IMR-90 (cell line): ENCODE results near the gene TMEM259. TPM values are rescaled to one million over a fixed set of nuclear protein-coding genes. Genes with fewer than 3 reads are reported as not detected.
A peak's percentile ranks its signal among the peaks of the same experiment; 100 is the strongest.

Experiments
- ATAC-seq: fragments of 200-7000 bp; cut with Tn5 transposase; 2 replicates; pipeline ENCODE4 v1.9.1; 2020; ENCODE audit warnings: low read depth, mild to moderate bottlenecking, moderate library complexity
- BruUV-seq: library from RNA; stranded (reverse); fragments of 400-500 nt; replicated peaks from 2 replicates; lab custom pipeline; 2021; lab: Mats Ljungman, UMichigan
- CTCF ChIA-PET: fragments of 300-600 bp; formaldehyde crosslinking; extraction: SDS; loops from one replicate; lab custom pipeline; 2021; ENCODE audit warnings: antibody characterized with exemption; lab: Yijun Ruan, JAX
- POLR2A ChIA-PET: fragments of 300-600 bp; sonication (Branson Sonifier 250); formaldehyde crosslinking; loops from one replicate; lab custom pipeline; 2022; ENCODE audit warnings: antibody characterized with exemption; ENCODE audit not compliant: unreplicated experiment; lab: Charles Lee
- DNase-seq: peaks from one replicate; pipeline ENCODE4 v3.0.0; 2013
- H2AFZ ChIP-seq: replicated peaks from 2 replicates; pipeline ENCODE3; 2013; ENCODE audit warnings: low read length, mild to moderate bottlenecking; ENCODE audit not compliant: poor library complexity
- H2AK5ac ChIP-seq: 2 replicates; pipeline ENCODE4 v1.6.1; 2013; ENCODE audit warnings: low read depth, low read length, inconsistent platforms
- H2AK9ac ChIP-seq: replicated peaks from 2 replicates; pipeline ENCODE3; 2013; ENCODE audit warnings: mild to moderate bottlenecking, low read depth, low read length, moderate library complexity; ENCODE audit not compliant: poor library complexity
- H2BK120ac ChIP-seq: 2 replicates; pipeline ENCODE4 v1.6.1; 2013; ENCODE audit warnings: low read depth, low read length, inconsistent platforms
- H2BK15ac ChIP-seq: 3 replicates; pipeline ENCODE4 v1.6.1; 2013; ENCODE audit warnings: low read depth, low read length, inconsistent platforms
- H2BK20ac ChIP-seq: 2 replicates; pipeline ENCODE4 v1.6.1; 2013; ENCODE audit warnings: low read depth, mild to moderate bottlenecking, inconsistent platforms, low read length, moderate library complexity
- H2BK5ac ChIP-seq: 2 replicates; pipeline ENCODE4 v1.6.1; 2013; ENCODE audit warnings: mild to moderate bottlenecking, low read depth, low read length, inconsistent platforms; ENCODE audit not compliant: poor library complexity, severe bottlenecking
- H3K14ac ChIP-seq: replicated peaks from 2 replicates; pipeline ENCODE4 v1.6.1; 2013; ENCODE audit warnings: low read depth, low read length, inconsistent platforms
- H3K18ac ChIP-seq: 2 replicates; pipeline ENCODE4 v1.6.1; 2013; ENCODE audit warnings: low read depth, low read length, control low read depth
- H3K23ac ChIP-seq: 2 replicates; pipeline ENCODE4 v1.6.1; 2013; ENCODE audit warnings: low read depth, low read length, inconsistent platforms
- H3K27ac ChIP-seq: 2 replicates; pipeline ENCODE4 v1.5.1; 2013; ENCODE audit warnings: mild to moderate bottlenecking, control low read depth, low read length; ENCODE audit not compliant: insufficient read depth
- H3K27me3 ChIP-seq: 2 replicates; pipeline ENCODE4 v1.6.1; 2013; ENCODE audit warnings: low read length; ENCODE audit not compliant: control insufficient read depth, insufficient read depth
- H3K36me3 ChIP-seq: 2 replicates; pipeline ENCODE4 v1.6.1; 2013; ENCODE audit warnings: low read length, mixed read lengths; ENCODE audit not compliant: control insufficient read depth, insufficient read depth
- H3K4ac ChIP-seq: 2 replicates; pipeline ENCODE4 v1.6.1; 2013; ENCODE audit warnings: low read depth, low read length, inconsistent platforms
- H3K4me1 ChIP-seq: 2 replicates; pipeline ENCODE4 v1.6.1; 2013; ENCODE audit warnings: low read length, mixed read lengths; ENCODE audit not compliant: control insufficient read depth, insufficient read depth
- H3K4me2 ChIP-seq: 2 replicates; pipeline ENCODE4 v1.6.1; 2013; ENCODE audit warnings: low read depth, mild to moderate bottlenecking, control low read depth, low read length, moderate library complexity
- H3K4me3 ChIP-seq: 2 replicates; pipeline ENCODE4 v1.5.1; 2013; ENCODE audit warnings: low read depth, mild to moderate bottlenecking, control low read depth, low read length, moderate library complexity; ENCODE audit not compliant: insufficient read depth
- H3K56ac ChIP-seq: 2 replicates; pipeline ENCODE4 v1.6.1; 2013; ENCODE audit warnings: low read length, inconsistent platforms; ENCODE audit not compliant: insufficient read depth; ENCODE audit errors: extremely low read depth
- H3K79me1 ChIP-seq, 2 experiments: 2 replicates each; pipeline ENCODE4 v1.6.1; 2013; ENCODE audit warnings: low read length in 2 of 2, inconsistent platforms in 1 of 2, low read depth in 1 of 2
- H3K9ac ChIP-seq: 2 replicates; pipeline ENCODE4 v1.6.1; 2013; ENCODE audit warnings: low read depth, low read length, control low read depth
- H3K9me1 ChIP-seq: 2 replicates; pipeline ENCODE4 v1.6.1; 2013; ENCODE audit warnings: low read length, inconsistent platforms; ENCODE audit not compliant: insufficient read depth
- H3K9me3 ChIP-seq: 2 replicates; pipeline ENCODE4 v1.6.1; 2013; ENCODE audit warnings: low read length; ENCODE audit not compliant: control insufficient read depth, insufficient read depth
- H4K20me1 ChIP-seq: 2 replicates; pipeline ENCODE4 v1.6.1; 2013; ENCODE audit warnings: low read length, inconsistent platforms; ENCODE audit not compliant: insufficient read depth
- H4K5ac ChIP-seq: 2 replicates; pipeline ENCODE4 v1.6.1; 2013; ENCODE audit warnings: mild to moderate bottlenecking, low read depth, low read length, control low read depth
- H4K8ac ChIP-seq, 2 experiments: 2 replicates each; pipeline ENCODE4 v1.6.1; 2013; ENCODE audit warnings: low read depth in 2 of 2, low read length in 2 of 2, control low read depth in 1 of 2, inconsistent platforms in 1 of 2
- H4K91ac ChIP-seq: 2 replicates; pipeline ENCODE4 v1.6.1; 2013; ENCODE audit warnings: low read depth, low read length, inconsistent platforms; ENCODE audit not compliant: insufficient read depth
- BHLHE40 ChIP-seq: fragments of 150-350 bp; IDR thresholded peaks from 2 replicates; pipeline ENCODE4 v1.6.1; 2016; ENCODE audit warnings: mild to moderate bottlenecking, low read depth, low read length
- CEBPB ChIP-seq: IDR thresholded peaks from 2 replicates; pipeline ENCODE4 v1.6.1; 2012; ENCODE audit warnings: low read depth, low read length, improper control_type of control experiment
- CHD1 ChIP-seq: IDR thresholded peaks from 2 replicates; pipeline ENCODE4 v1.6.1; 2012; ENCODE audit warnings: low read depth, low read length, improper control_type of control experiment
- FOS ChIP-seq: fragments of 150-350 bp; IDR thresholded peaks from 2 replicates; pipeline ENCODE4 v1.6.1; 2016; ENCODE audit warnings: low read depth, low read length
- MAFK ChIP-seq: IDR thresholded peaks from 2 replicates; pipeline ENCODE4 v1.6.1; 2012; ENCODE audit warnings: low read depth, low read length, improper control_type of control experiment
- MAZ ChIP-seq: IDR thresholded peaks from 2 replicates; pipeline ENCODE4 v1.6.1; 2012; ENCODE audit warnings: low read depth, mild to moderate bottlenecking, low read length, improper control_type of control experiment, moderate library complexity, borderline replicate concordance
- MXI1 ChIP-seq: IDR thresholded peaks from 2 replicates; pipeline ENCODE4 v1.6.1; 2012; ENCODE audit warnings: low read depth, mild to moderate bottlenecking, low read length, moderate library complexity, borderline replicate concordance
- POLR2A ChIP-seq: IDR thresholded peaks from 2 replicates; pipeline ENCODE4 v1.6.1; 2012; ENCODE audit warnings: mild to moderate bottlenecking, low read depth, low read length
- RAD21 ChIP-seq: IDR thresholded peaks from 2 replicates; pipeline ENCODE4 v1.6.1; 2012; ENCODE audit warnings: low read length, improper control_type of control experiment
- RCOR1 ChIP-seq: IDR thresholded peaks from 2 replicates; pipeline ENCODE4 v1.6.1; 2012; ENCODE audit warnings: mild to moderate bottlenecking, low read length, improper control_type of control experiment; ENCODE audit not compliant: insufficient replicate concordance
- RFX5 ChIP-seq: IDR thresholded peaks from 2 replicates; pipeline ENCODE4 v1.8.0; 2012; ENCODE audit warnings: low read depth, mild to moderate bottlenecking, low read length, moderate library complexity
- SMC3 ChIP-seq: fragments of 150-350 bp; IDR thresholded peaks from 2 replicates; pipeline ENCODE4 v1.6.1; 2016; ENCODE audit warnings: low read depth, mild to moderate bottlenecking, antibody characterized with exemption, low read length, moderate library complexity
- WGBS, 2 experiments: methylation state at CpG; one replicate each; pipeline versions ENCODE4 v1.1.5 to v1.1.7; 2013; ENCODE audit warnings: missing lambda C conversion rate in 2 of 2; ENCODE audit not compliant: insufficient read length in 1 of 2; ENCODE audit errors: extremely low coverage in 2 of 2; 5-methylcytosine and 5-hydroxymethylcytosine counted together
- dilution Hi-C: fragments of 300-500 bp; cut with HindIII; formaldehyde crosslinking; loops from one replicate; pipeline ENCODE4 v1.14.3; 2018; ENCODE audit warnings: low sequenced_read_pairs; ENCODE audit not compliant: unreplicated experiment
- in situ Hi-C: fragments of 300-500 bp; cut with MboI; formaldehyde crosslinking; loops from 3 replicates; pipeline ENCODE4 v1.14.3; 2019; ENCODE audit warnings: low sequenced_read_pairs, inconsistent platforms, mixed read lengths
- intact Hi-C: fragments of 100-400 bp; cut with micrococcal nuclease; formaldehyde crosslinking; loops from 2 replicates; pipeline ENCODE4 v1.10.0; 2022
- polyA plus RNA-seq, 3 experiments: library from polyadenylated mRNA; depleted of rRNA; stranded (reverse); fragments of >200 nt; gene quantifications; 2 replicates each; pipeline ENCODE4 v1.2.3, GENCODE V29; 2012; ENCODE audit warnings: low replicate concordance in 1 of 3
- total RNA-seq: library from RNA; depleted of rRNA; stranded (reverse); fragments of >200 nt; gene quantifications from 2 replicates; pipeline ENCODE4 v1.2.3, GENCODE V29; 2012
- TF ChIP-seq, protein P1 (sequence below): fragments of 150-350 bp; IDR thresholded peaks from 2 replicates; pipeline ENCODE4 v1.6.1; 2017; ENCODE audit warnings: mild to moderate bottlenecking, antibody characterized with exemption, low read length, low read depth
- TF ChIP-seq, protein P2 (sequence below): fragments of 150-350 bp; IDR thresholded peaks from 2 replicates; pipeline ENCODE4 v1.6.1; 2016; ENCODE audit warnings: low read depth, mild to moderate bottlenecking, low read length, moderate library complexity, borderline replicate concordance

Gene TMEM259
- total and polyA plus RNA-seq, 2 of the 4 experiments (the other 2 are of a cell fraction) = 22.6 to 153 TPM

DNA sequence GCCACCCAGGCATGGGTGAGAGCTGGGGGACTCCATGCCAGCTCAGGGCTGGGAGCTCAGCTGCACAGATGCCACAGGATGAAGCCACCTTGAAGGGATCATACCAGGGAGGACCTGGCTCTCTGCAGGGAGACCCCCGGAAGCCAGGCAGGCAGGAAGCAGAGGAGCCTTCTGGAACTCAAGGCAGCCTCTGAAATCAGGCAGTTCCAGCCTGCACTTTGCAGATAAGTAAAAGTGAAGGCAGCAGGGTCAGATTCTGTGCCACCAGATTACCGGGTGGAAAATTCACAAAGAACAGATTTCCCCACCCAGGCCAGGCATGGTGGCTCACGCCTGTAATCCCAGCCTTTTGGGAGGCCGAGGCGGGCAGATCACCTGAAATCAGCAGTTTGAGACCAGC, 2.5 kb downstream of the TMEM259 start:
- Histone ChIP-seq H3K56ac (no peak overlapping the region), H3K27me3 (no peaks in the 10 kb centered on the region), H4K5ac (no peak overlapping the region), H2BK20ac (no peak overlapping the region), H3K36me3 (peaks cover 6% of the 10 kb centered on the region; the same call in 1 of the 2 replicates), H3K27ac (no peak overlapping the region), H4K20me1 (peaks cover 75% of the 10 kb centered on the region), H2BK15ac (no peak overlapping the region), H2AK9ac (no peak overlapping the region), H3K18ac (no peak overlapping the region), H3K79me1 (peaks cover 0 to 56% of the 10 kb centered on the region in 2 experiments; a peak in 2 of 4 replicates), H4K91ac (no peak overlapping the region), H3K14ac (no peak overlapping the region), H3K9me3 (no peaks in the 10 kb centered on the region), H2BK120ac (no peak overlapping the region), H3K4me1 (peaks cover 33% of the 10 kb centered on the region), H4K8ac (no peak overlapping the region), H2AFZ (no peak overlapping the region), H3K9me1 (peaks cover 9% of the 10 kb centered on the region; the same call in 1 of the 2 replicates), H3K4me3 (no peak overlapping the region), H3K23ac (0 out of 2 replicates have a peak overlapping the region, but pooled peaks have one; percentile 37), H3K4me2 (no peak overlapping the region), H2AK5ac (no peak overlapping the region), H3K4ac (no peak overlapping the region; the same call in 1 of the 2 replicates), H2BK5ac (no peak overlapping the region), H3K9ac (0 out of 2 replicates have a peak overlapping the region, but pooled peaks have one; percentile 7)
- DNase-seq (no peak), ATAC-seq (no peak)
- no peak for TF ChIP-seq MAFK
- TF ChIP-seq, protein P1, sequence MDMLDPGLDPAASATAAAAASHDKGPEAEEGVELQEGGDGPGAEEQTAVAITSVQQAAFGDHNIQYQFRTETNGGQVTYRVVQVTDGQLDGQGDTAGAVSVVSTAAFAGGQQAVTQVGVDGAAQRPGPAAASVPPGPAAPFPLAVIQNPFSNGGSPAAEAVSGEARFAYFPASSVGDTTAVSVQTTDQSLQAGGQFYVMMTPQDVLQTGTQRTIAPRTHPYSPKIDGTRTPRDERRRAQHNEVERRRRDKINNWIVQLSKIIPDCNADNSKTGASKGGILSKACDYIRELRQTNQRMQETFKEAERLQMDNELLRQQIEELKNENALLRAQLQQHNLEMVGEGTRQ = no peak
- no peak for TF ChIP-seq CEBPB
- no peak for TF ChIP-seq MXI1
- TF ChIP-seq RAD21 = no peak
- no peak for TF ChIP-seq SMC3
- TF ChIP-seq POLR2A = no peak
- TF ChIP-seq, protein P2, sequence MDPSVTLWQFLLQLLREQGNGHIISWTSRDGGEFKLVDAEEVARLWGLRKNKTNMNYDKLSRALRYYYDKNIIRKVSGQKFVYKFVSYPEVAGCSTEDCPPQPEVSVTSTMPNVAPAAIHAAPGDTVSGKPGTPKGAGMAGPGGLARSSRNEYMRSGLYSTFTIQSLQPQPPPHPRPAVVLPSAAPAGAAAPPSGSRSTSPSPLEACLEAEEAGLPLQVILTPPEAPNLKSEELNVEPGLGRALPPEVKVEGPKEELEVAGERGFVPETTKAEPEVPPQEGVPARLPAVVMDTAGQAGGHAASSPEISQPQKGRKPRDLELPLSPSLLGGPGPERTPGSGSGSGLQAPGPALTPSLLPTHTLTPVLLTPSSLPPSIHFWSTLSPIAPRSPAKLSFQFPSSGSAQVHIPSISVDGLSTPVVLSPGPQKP = no peak
- no peak for TF ChIP-seq MAZ
- TF ChIP-seq RCOR1 = no peak
- no peak for TF ChIP-seq FOS
- no peak for TF ChIP-seq BHLHE40
- no peak for TF ChIP-seq RFX5
- TF ChIP-seq CHD1 = no peak
- BruUV-seq = no TSS peak
- ChIA-PET CTCF (interaction anchor here (1.0 kb wide), 1 partner anchor 18 kb away, joined by 3 read pairs; the partner anchor contains the start of gene GRIN3B), POLR2A (interaction anchor here (1.4 kb wide), 1 partner anchor 9 kb away, joined by 5 read pairs; no protein-coding TSS in a partner anchor)
- WGBS, 2 experiments = 60% methylated on average over 1 of the region's 5 CpGs; no CpG with 5 or more reads in 1 of the 2 experiments
- in situ Hi-C loops = no loop called here
- dilution Hi-C loops = no loop called here
- intact Hi-C loops = no loop called here
